Hippocampal formation (tissue), 2 donors: ENCODE measurements around the gene DENND2A.
"Not testable (repeated sequence)": the region's sequence is repeated elsewhere in the genome, so short reads cannot be mapped to it uniquely, and the experiment has no call there.

ENCODE experiments used
- DNase-seq, 2 donors: peaks; one replicate each; lab custom pipeline; 2025; lab: John Stamatoyannopoulos, UW

The DENND2A gene

GRCh38 chr7:140506788-140507464 lies 133.7 kb downstream of the DENND2A start:
- DNase-seq = no peak

- no peak for DNase-seq
Measured at GRCh38 chr7:140501966-140502365, 138.6 kb downstream of the DENND2A start.

- not testable (repeated sequence) for DNase-seq
Measured at GRCh38 chr7:140497807-140498206, 142.8 kb downstream of the DENND2A start.

GRCh38 chr7:140497241-140497769 lies 143.3 kb downstream of the DENND2A start:
- DNase-seq = no peak

GRCh38 chr7:140495514-140496097 lies 145.0 kb downstream of the DENND2A start:
- DNase-seq = no peak

GRCh38 chr7:140494867-140495266 lies 145.7 kb downstream of the DENND2A start:
- DNase-seq = no peak

- DNase-seq = no peak
Measured at GRCh38 chr7:140489026-140489359, 151.6 kb downstream of the DENND2A start.

- no peak for DNase-seq
Measured at GRCh38 chr7:140485500-140486265, 154.9 kb downstream of the DENND2A start.

- no peak for DNase-seq
Measured at GRCh38 chr7:140484951-140485499, 155.6 kb downstream of the DENND2A start.

GRCh38 chr7:140484479-140484878 lies 156.1 kb downstream of the DENND2A start:
- no peak for DNase-seq

GRCh38 chr7:140479739-140480084 lies 160.9 kb downstream of the DENND2A start:
- DNase-seq = no peak

GRCh38 chr7:140479062-140479738 lies 161.4 kb downstream of the DENND2A start, which contains the start of gene MKRN1:
Gene MKRN1 (minus strand): TSS chr7:140479505. CDS start chr7:140479344, 161 bp downstream.
- peak; percentile 91 to 95 for DNase-seq

- DNase-seq = peak; percentile 4 to 50
Measured at GRCh38 chr7:140478246-140479061, 162.2 kb downstream of the DENND2A start.

GRCh38 chr7:140476698-140477261 lies 163.8 kb downstream of the DENND2A start:
- DNase-seq = no peak

- peak in 1 of 2 donors; percentile 20 for DNase-seq
Measured at GRCh38 chr7:140475747-140476333, 164.8 kb downstream of the DENND2A start.
